Suprapubic skin (tissue), 4 donors: ENCODE results near the gene ZNF639. TPM values are rescaled to one million over a fixed set of nuclear protein-coding genes. Genes with fewer than 3 reads are reported as not detected.

Experiments
- DNase-seq, 2 donors: peaks; one replicate each; pipeline ENCODE4 v3.0.0-alpha.2; 2019; ENCODE audit warnings: low spot score in 2 of 2
- H3K27ac ChIP-seq: fragments of 200-600 bp; sonication (generic); one replicate; pipeline ENCODE4 v1.5.1; 2019
- H3K27me3 ChIP-seq: fragments of 200-600 bp; sonication (generic); one replicate; pipeline ENCODE4 v1.5.1; 2019
- H3K36me3 ChIP-seq: fragments of 200-600 bp; sonication (generic); one replicate; pipeline ENCODE4 v1.5.1; 2019
- H3K4me1 ChIP-seq: fragments of 200-600 bp; sonication (generic); one replicate; pipeline ENCODE4 v1.5.1; 2019
- H3K4me3 ChIP-seq: fragments of 200-600 bp; sonication (generic); one replicate; pipeline ENCODE4 v1.5.1; 2019; ENCODE audit warnings: mild to moderate bottlenecking
- H3K9me3 ChIP-seq: fragments of 200-600 bp; sonication (generic); one replicate; pipeline ENCODE4 v1.5.1; 2019
- CTCF ChIP-seq, 2 donors: fragments of 200-600 bp in 1 of 2; fragments of 450-650 bp in 1 of 2; sonication (generic) in 1 of 2; IDR thresholded peaks; one replicate each; pipeline ENCODE4 v1.5.1; 2016 to 2019; ENCODE audit warnings: antibody characterized with exemption in 2 of 2, mild to moderate bottlenecking in 1 of 2, moderate library complexity in 1 of 2
- EP300 ChIP-seq: sonication (generic); formaldehyde crosslinking; IDR thresholded peaks from one replicate; pipeline ENCODE4 v1.6.1; 2017; ENCODE audit warnings: antibody characterized with exemption
- POLR2A ChIP-seq, 2 donors: fragments of 450-650 bp; IDR thresholded peaks; one replicate each; pipeline ENCODE4 v1.6.1; 2017; ENCODE audit warnings: antibody characterized with exemption in 2 of 2, mild to moderate bottlenecking in 2 of 2, moderate library complexity in 2 of 2
- POLR2AphosphoS5 ChIP-seq, 3 donors: sonication (generic); formaldehyde crosslinking; IDR thresholded peaks; one replicate each; pipeline ENCODE4 v1.6.1; 2017; ENCODE audit warnings: antibody characterized with exemption in 3 of 3
- WGBS: methylation state at CpG from one replicate; pipeline ENCODE4 v1.1.5; 2018; 5-methylcytosine and 5-hydroxymethylcytosine counted together
- total RNA-seq, 4 donors: library from RNA; depleted of rRNA; stranded (reverse); fragments of >200 nt; gene quantifications; one replicate each; pipeline ENCODE4 v1.1.0, GENCODE V29; 2016

Gene ZNF639
- total RNA-seq, 4 donors from 2014 or later, result 14.7 to 39.6 (median 32.2) TPM

- Histone ChIP-seq H3K27me3 (no peaks in the 10 kb centered on the region), H3K9me3 (no peaks in the 10 kb centered on the region), H3K27ac (no peak overlapping the region), H3K4me1 (no peaks in the 10 kb centered on the region), H3K36me3 (peaks cover 58% of the 10 kb centered on the region), H3K4me3 (no peak overlapping the region)
- 98% methylated on average over 1 of the region's 1 CpG for WGBS
- TF ChIP-seq POLR2AphosphoS5 (IDR thresholded peaks at IDR 0.05) (no peak), POLR2A (IDR thresholded peaks at IDR 0.05) (no peak), EP300 (no peak), CTCF (IDR thresholded peaks at IDR 0.05) (no peak)
- no peak for DNase-seq
These were observed 53.6 kb downstream of the ZNF639 start for GRCh38 chr3:179376474-179376873.

Other genes with a start within 250 kb of the ZNF639 start
- gene PIK3CA, start 174.7 kb upstream of the ZNF639 start, total RNA-seq, result 10 to 100 TPM; 14.8 to 26.6 (median 18.6) TPM
- 1 to 10 TPM in 1 of 4 donors, under 1 TPM in 3; 0.47 to 1.7 (median 0.68) TPM for gene KCNMB3, start 71.9 kb upstream of the ZNF639 start, total RNA-seq
- gene MFN1, start 24.7 kb downstream of the ZNF639 start, total RNA-seq, result 10 to 100 TPM; 32.7 to 97.0 (median 39.5) TPM
- 10 to 100 TPM; 70.5 to 91.1 (median 83.4) TPM for gene GNB4, start 128.4 kb downstream of the ZNF639 start, total RNA-seq
- gene ACTL6A, start 239.9 kb downstream of the ZNF639 start, total RNA-seq, result 10 to 100 TPM; 46.3 to 74.8 (median 69.5) TPM